Measurements from ENCODE around the gene GPR156.

Gene GPR156

DNA sequence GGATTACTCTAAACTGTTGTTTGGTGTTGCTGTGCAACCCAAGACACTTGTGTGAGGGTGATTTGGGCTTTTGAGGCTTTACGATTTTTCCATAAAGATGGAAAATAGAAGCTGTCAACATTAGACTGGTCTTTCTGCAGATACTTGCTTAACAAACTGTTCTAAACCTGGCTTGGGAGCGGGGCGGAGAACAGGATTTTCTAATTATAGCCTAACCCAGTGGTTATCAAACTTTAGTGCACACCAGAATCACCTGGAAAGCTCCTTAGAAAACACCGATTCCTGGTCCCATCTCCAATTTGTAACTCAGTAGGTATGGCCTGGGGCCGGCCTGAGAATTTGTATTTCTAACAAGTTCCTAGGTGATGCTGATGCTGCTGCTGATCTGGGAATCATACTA is 19.0 kb downstream of the GPR156 start:
- Histone ChIP-seq H2BK15ac (ENCODE audit: low read depth, poor library complexity, severe bottlenecking) (no peak overlapping the region), H3K4me3 (ENCODE audit: insufficient read depth in 1 of 2, low read depth in 1 of 2, low read length in 2 of 2) (no peak overlapping the region), H3K4me1 (ENCODE audit: control insufficient read depth, insufficient read depth, low read depth, low read length) (no peaks in the 10 kb centered on the region), H2BK5ac (ENCODE audit: low read depth, low read length, poor library complexity, severe bottlenecking) (no peak overlapping the region), H4K91ac (ENCODE audit: low read length) (no peak overlapping the region), H3K36me3 (ENCODE audit: control insufficient read depth in 1 of 2, insufficient read depth in 2 of 2, low read depth in 1 of 2, low read length in 2 of 2) (no peaks in the 10 kb centered on the region), H3K27me3 (ENCODE audit: control insufficient read depth in 1 of 2, insufficient read depth in 1 of 2, low read length in 2 of 2) (no peaks in the 10 kb centered on the region), H3K18ac (ENCODE audit: low read depth in 1 of 2, low read length in 2 of 2) (no peak overlapping the region), H3K9me3 (ENCODE audit: control insufficient read depth, low read length) (no peaks in the 10 kb centered on the region), H2AFZ (ENCODE audit: low read depth, low read length) (no peak overlapping the region), H3K14ac (ENCODE audit: low read length in 2 of 2) (no peak overlapping the region), H3K27ac (ENCODE audit: low read length, poor library complexity, severe bottlenecking) (no peak overlapping the region), H3K23ac (ENCODE audit: low read length in 2 of 2) (no peak overlapping the region), H3K4me2 (ENCODE audit: low read length, poor library complexity, severe bottlenecking) (no peak overlapping the region), H3K79me1 (replicated peaks; ENCODE audit: low read length, poor library complexity, severe bottlenecking) (no peaks in the 10 kb centered on the region), H2AK5ac (ENCODE audit: low read length, severe bottlenecking) (no peak overlapping the region), H2BK12ac (ENCODE audit: low read length in 2 of 2) (no peak overlapping the region), H2BK120ac (ENCODE audit: low read depth, low read length) (no peak overlapping the region), H3K9ac (ENCODE audit: low read length) (no peak overlapping the region), H3K4ac (ENCODE audit: low read depth in 1 of 2, low read length in 2 of 2) (no peak overlapping the region), H4K8ac (ENCODE audit: low read length) (no peak overlapping the region)
- WGBS, result 88% methylated on average over 4 of the region's 5 CpGs
- no peak for DNase-seq

DNA sequence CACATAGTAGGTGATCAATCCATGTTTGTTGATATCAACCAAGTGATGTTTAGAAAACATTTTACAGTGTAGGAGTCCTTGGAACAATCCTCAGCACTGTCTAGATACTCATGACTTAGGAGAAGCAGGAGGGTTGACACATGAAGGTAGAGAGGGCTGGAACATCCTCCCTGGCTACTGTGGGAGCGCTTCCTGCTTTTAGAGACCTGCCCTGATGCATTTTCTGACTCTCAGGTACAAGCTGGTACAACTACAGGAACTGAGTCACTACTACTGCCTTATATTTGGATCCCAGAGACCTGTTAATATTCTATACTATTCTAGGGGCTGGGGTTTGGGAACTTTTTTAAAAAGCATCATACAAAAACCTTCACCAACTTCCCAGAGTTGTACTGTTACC is 20.1 kb downstream of the GPR156 start:
- no peak overlapping the region for H3K9ac ChIP-seq (ENCODE audit: low read length)
- no peak overlapping the region for H4K91ac ChIP-seq (ENCODE audit: low read length)
- 57% methylated on average over 1 of the region's 1 CpG for WGBS

DNA sequence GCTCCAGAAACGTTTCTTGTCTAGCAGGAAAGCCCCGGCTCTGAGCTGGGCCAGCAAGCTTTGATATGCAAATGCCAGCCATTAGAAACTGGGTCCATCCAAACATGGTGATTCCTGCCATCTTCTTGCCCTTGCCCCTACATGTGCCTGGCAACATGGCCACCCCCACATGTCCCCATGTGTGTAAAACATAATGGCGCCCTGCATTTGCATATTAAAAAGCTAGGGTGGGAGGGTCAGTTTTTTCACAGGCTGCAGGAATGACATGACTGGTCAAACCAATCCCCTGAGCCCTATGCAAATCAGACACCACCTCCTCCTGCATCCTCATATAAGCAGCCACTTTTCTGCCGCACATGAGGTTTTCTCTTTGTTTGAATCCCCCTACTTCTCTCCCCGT is 21.2 kb downstream of the GPR156 start:
- no peak overlapping the region for H2BK15ac ChIP-seq (ENCODE audit: low read depth, poor library complexity, severe bottlenecking)
- H3K14ac ChIP-seq (ENCODE audit: low read length in 2 of 2), result no peak overlapping the region
- no peak overlapping the region for H3K18ac ChIP-seq (ENCODE audit: low read depth in 1 of 2, low read length in 2 of 2)
- H3K27me3 ChIP-seq (ENCODE audit: control insufficient read depth in 1 of 2, insufficient read depth in 1 of 2, low read length in 2 of 2), result no peaks in the 10 kb centered on the region
- no peak overlapping the region for H3K4me2 ChIP-seq (ENCODE audit: low read length, poor library complexity, severe bottlenecking)
- 70% methylated on average over 5 of the region's 5 CpGs for WGBS
- H2BK120ac ChIP-seq (ENCODE audit: low read depth, low read length), result no peak overlapping the region
- H3K4ac ChIP-seq (ENCODE audit: low read depth in 1 of 2, low read length in 2 of 2), result no peak overlapping the region
- no peaks in the 10 kb centered on the region for H3K36me3 ChIP-seq (ENCODE audit: control insufficient read depth in 1 of 2, insufficient read depth in 2 of 2, low read depth in 1 of 2, low read length in 2 of 2)
- no peak overlapping the region for H3K4me3 ChIP-seq (ENCODE audit: insufficient read depth in 1 of 2, low read depth in 1 of 2, low read length in 2 of 2)
- H2AFZ ChIP-seq (ENCODE audit: low read depth, low read length), result no peak overlapping the region
- H3K4me1 ChIP-seq (ENCODE audit: control insufficient read depth, insufficient read depth, low read depth, low read length), result no peaks in the 10 kb centered on the region
- H2BK12ac ChIP-seq (ENCODE audit: low read length in 2 of 2), result no peak overlapping the region
- no peak overlapping the region for H2BK5ac ChIP-seq (ENCODE audit: low read depth, low read length, poor library complexity, severe bottlenecking)
- no peak overlapping the region for H3K9ac ChIP-seq (ENCODE audit: low read length)
- no peak overlapping the region for H4K8ac ChIP-seq (ENCODE audit: low read length)
- no peak overlapping the region for H4K91ac ChIP-seq (ENCODE audit: low read length)
- H2AK5ac ChIP-seq (ENCODE audit: low read length, severe bottlenecking), result no peak overlapping the region
- H3K27ac ChIP-seq (ENCODE audit: low read length, poor library complexity, severe bottlenecking), result no peak overlapping the region
- no peak for DNase-seq
- peaks cover 14% of the 10 kb centered on the region for H3K9me3 ChIP-seq (ENCODE audit: control insufficient read depth, low read length)
- no peak overlapping the region for H3K23ac ChIP-seq (ENCODE audit: low read length in 2 of 2)
- H3K79me1 ChIP-seq (replicated peaks; ENCODE audit: low read length, poor library complexity, severe bottlenecking), result no peaks in the 10 kb centered on the region

More for the DNA sequence above, 20.1 kb downstream of the GPR156 start:
- Histone ChIP-seq H2BK120ac (ENCODE audit: low read depth, low read length) (no peak overlapping the region), H3K4me3 (ENCODE audit: insufficient read depth in 1 of 2, low read depth in 1 of 2, low read length in 2 of 2) (no peak overlapping the region), H2BK5ac (ENCODE audit: low read depth, low read length, poor library complexity, severe bottlenecking) (no peak overlapping the region), H4K8ac (ENCODE audit: low read length) (no peak overlapping the region), H3K4me1 (ENCODE audit: control insufficient read depth, insufficient read depth, low read depth, low read length) (no peaks in the 10 kb centered on the region), H3K27me3 (ENCODE audit: control insufficient read depth in 1 of 2, insufficient read depth in 1 of 2, low read length in 2 of 2) (no peaks in the 10 kb centered on the region), H3K9me3 (ENCODE audit: control insufficient read depth, low read length) (peaks cover 8% of the 10 kb centered on the region), H3K4ac (ENCODE audit: low read depth in 1 of 2, low read length in 2 of 2) (no peak overlapping the region), H3K27ac (ENCODE audit: low read length, poor library complexity, severe bottlenecking) (no peak overlapping the region), H3K79me1 (replicated peaks; ENCODE audit: low read length, poor library complexity, severe bottlenecking) (no peaks in the 10 kb centered on the region), H2BK15ac (ENCODE audit: low read depth, poor library complexity, severe bottlenecking) (no peak overlapping the region), H3K23ac (ENCODE audit: low read length in 2 of 2) (no peak overlapping the region), H3K4me2 (ENCODE audit: low read length, poor library complexity, severe bottlenecking) (no peak overlapping the region), H3K14ac (ENCODE audit: low read length in 2 of 2) (no peak overlapping the region), H2AFZ (ENCODE audit: low read depth, low read length) (no peak overlapping the region), H2BK12ac (ENCODE audit: low read length in 2 of 2) (no peak overlapping the region), H3K36me3 (ENCODE audit: control insufficient read depth in 1 of 2, insufficient read depth in 2 of 2, low read depth in 1 of 2, low read length in 2 of 2) (no peaks in the 10 kb centered on the region), H3K18ac (ENCODE audit: low read depth in 1 of 2, low read length in 2 of 2) (no peak overlapping the region), H2AK5ac (ENCODE audit: low read length, severe bottlenecking) (no peak overlapping the region)
- DNase-seq, result no peak

DNA sequence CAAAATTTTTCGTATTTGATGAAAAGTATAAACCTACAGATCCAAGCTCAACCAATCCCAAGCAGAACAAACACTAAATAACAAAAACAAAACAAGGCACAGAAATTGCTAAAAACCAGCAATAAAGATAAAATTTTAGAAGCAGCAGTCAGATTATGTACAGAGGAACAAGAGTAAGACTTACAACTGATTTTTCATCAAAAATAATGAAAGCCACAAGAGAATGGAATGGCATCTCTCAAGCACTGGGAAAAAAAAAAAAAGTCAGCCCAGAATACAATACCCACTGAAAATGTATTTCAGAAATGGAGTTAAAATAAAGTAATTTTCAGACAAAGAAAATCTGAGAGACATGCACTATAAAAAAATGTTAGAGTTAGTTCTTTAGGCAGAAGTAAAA is 27.0 kb downstream of the GPR156 start:
- Histone ChIP-seq H2AFZ (ENCODE audit: low read depth, low read length) (no peak overlapping the region), H3K4me2 (ENCODE audit: low read length, poor library complexity, severe bottlenecking) (no peak overlapping the region), H3K18ac (ENCODE audit: low read depth in 1 of 2, low read length in 2 of 2) (no peak overlapping the region), H2BK120ac (ENCODE audit: low read depth, low read length) (no peak overlapping the region), H2BK5ac (ENCODE audit: low read depth, low read length, poor library complexity, severe bottlenecking) (no peak overlapping the region), H3K36me3 (ENCODE audit: control insufficient read depth in 1 of 2, insufficient read depth in 2 of 2, low read depth in 1 of 2, low read length in 2 of 2) (no peaks in the 10 kb centered on the region), H3K27ac (ENCODE audit: low read length, poor library complexity, severe bottlenecking) (no peak overlapping the region), H3K14ac (ENCODE audit: low read length in 2 of 2) (no peak overlapping the region), H3K4me1 (ENCODE audit: control insufficient read depth, insufficient read depth, low read depth, low read length) (no peaks in the 10 kb centered on the region), H3K27me3 (ENCODE audit: control insufficient read depth in 1 of 2, insufficient read depth in 1 of 2, low read length in 2 of 2) (no peaks in the 10 kb centered on the region), H2AK5ac (ENCODE audit: low read length, severe bottlenecking) (no peak overlapping the region), H2BK15ac (ENCODE audit: low read depth, poor library complexity, severe bottlenecking) (no peak overlapping the region), H3K79me1 (replicated peaks; ENCODE audit: low read length, poor library complexity, severe bottlenecking) (no peaks in the 10 kb centered on the region), H3K4me3 (ENCODE audit: insufficient read depth in 1 of 2, low read depth in 1 of 2, low read length in 2 of 2) (no peak overlapping the region), H3K4ac (ENCODE audit: low read depth in 1 of 2, low read length in 2 of 2) (no peak overlapping the region), H4K91ac (ENCODE audit: low read length) (no peak overlapping the region), H3K23ac (ENCODE audit: low read length in 2 of 2) (no peak overlapping the region), H4K8ac (ENCODE audit: low read length) (no peak overlapping the region), H3K9me3 (ENCODE audit: control insufficient read depth, low read length) (peaks cover 48% of the 10 kb centered on the region), H3K9ac (ENCODE audit: low read length) (no peak overlapping the region), H2BK12ac (ENCODE audit: low read length in 2 of 2) (no peak overlapping the region)
- no CpG with 5 or more reads among the region's 1 CpG for WGBS
- no peak for DNase-seq

All from mesenchymal stem cell (in vitro differentiated cells and primary cell).